Measurements from ENCODE around the gene FEZ2. TPM values are rescaled to one million over a fixed set of nuclear protein-coding genes. Genes with fewer than 3 reads are reported as not detected.

FEZ2 gene
- total RNA-seq, 1 donor from 2014 or later: 39.3 TPM

DNA sequence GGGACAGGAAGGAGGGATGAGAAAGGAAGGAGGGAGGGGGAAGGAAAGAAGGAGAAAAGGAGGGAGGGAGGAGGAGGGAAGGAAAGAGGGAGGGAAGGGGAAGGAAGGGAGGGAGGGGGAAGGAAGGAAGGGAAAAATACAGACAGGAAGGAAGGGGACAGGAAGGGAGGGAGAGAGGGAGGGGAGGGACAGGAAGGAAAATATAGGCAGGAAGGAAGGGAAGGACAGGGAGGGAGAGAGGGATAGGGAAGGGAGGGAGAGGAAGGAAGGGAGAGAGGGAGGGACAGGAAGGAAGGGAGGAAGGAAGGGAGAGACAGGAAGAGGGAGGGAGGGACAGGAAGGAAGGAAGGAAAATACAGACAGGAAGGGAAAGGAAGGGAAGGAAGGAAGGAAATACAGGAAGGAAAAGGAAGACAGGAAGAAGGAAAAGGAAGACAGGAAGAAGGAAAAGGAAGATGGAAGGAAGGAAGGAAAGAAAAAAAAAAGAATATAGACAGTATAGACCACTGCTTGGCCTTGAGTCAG is 63.6 kb downstream of the FEZ2 start:
- Histone ChIP-seq H3K27ac (no peak overlapping the region), H3K27me3 (no peaks in the 10 kb centered on the region), H3K9me3 (no peaks in the 10 kb centered on the region), H3K4me1 (peaks cover 7% of the 10 kb centered on the region), H3K36me3 (peaks cover 0 to 10% of the 10 kb centered on the region in 2 donors), H3K4me3 (no peak overlapping the region)
- intact Hi-C loops (cut with DNase I): no loop called here
- no peak for DNase-seq (ENCODE audit: extremely low spot score in 2 of 2)
- TF ChIP-seq POLR2AphosphoS5 (IDR thresholded peaks at IDR 0.05; ENCODE audit: insufficient read depth in 1 of 2, low read depth in 1 of 2) (no peak), POLR2A (IDR thresholded peaks at IDR 0.05) (no peak)
- TF ChIP-seq, protein P1, sequence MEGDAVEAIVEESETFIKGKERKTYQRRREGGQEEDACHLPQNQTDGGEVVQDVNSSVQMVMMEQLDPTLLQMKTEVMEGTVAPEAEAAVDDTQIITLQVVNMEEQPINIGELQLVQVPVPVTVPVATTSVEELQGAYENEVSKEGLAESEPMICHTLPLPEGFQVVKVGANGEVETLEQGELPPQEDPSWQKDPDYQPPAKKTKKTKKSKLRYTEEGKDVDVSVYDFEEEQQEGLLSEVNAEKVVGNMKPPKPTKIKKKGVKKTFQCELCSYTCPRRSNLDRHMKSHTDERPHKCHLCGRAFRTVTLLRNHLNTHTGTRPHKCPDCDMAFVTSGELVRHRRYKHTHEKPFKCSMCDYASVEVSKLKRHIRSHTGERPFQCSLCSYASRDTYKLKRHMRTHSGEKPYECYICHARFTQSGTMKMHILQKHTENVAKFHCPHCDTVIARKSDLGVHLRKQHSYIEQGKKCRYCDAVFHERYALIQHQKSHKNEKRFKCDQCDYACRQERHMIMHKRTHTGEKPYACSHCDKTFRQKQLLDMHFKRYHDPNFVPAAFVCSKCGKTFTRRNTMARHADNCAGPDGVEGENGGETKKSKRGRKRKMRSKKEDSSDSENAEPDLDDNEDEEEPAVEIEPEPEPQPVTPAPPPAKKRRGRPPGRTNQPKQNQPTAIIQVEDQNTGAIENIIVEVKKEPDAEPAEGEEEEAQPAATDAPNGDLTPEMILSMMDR (IDR thresholded peaks at IDR 0.05): no peak

DNA sequence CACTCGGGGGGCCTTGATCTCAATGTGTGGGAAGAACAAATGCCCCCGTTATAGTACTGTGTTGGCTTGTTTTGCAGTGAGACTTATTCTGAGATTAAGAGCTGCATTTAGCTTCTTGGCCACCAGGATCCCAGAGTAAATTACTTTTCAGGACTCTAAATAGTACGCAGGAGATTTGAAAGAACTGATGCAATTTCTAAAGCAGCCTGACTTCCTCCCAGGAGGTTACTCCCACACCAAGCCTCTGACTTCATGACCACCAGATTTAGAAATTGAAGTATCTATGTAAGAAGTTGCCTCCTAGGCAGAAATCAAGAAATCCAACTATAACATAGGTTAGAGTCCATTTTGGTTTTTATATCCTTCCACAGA is 67.0 kb downstream of the FEZ2 start:
- DNase-seq (ENCODE audit: extremely low spot score in 2 of 2): no peak
- H3K27ac ChIP-seq: no peak overlapping the region
- H3K4me1 ChIP-seq: peaks cover 7% of the 10 kb centered on the region
- intact Hi-C loops (cut with DNase I): no loop called here
- H3K27me3 ChIP-seq: no peaks in the 10 kb centered on the region
- no peaks in the 10 kb centered on the region for H3K9me3 ChIP-seq
- TF ChIP-seq, protein P1 (IDR thresholded peaks at IDR 0.05): no peak
- TF ChIP-seq POLR2AphosphoS5 (IDR thresholded peaks at IDR 0.05; ENCODE audit: insufficient read depth in 1 of 2, low read depth in 1 of 2) (no peak), POLR2A (IDR thresholded peaks at IDR 0.05) (no peak)
- H3K4me3 ChIP-seq: no peak overlapping the region
- H3K36me3 ChIP-seq: no peaks in the 10 kb centered on the region

DNA sequence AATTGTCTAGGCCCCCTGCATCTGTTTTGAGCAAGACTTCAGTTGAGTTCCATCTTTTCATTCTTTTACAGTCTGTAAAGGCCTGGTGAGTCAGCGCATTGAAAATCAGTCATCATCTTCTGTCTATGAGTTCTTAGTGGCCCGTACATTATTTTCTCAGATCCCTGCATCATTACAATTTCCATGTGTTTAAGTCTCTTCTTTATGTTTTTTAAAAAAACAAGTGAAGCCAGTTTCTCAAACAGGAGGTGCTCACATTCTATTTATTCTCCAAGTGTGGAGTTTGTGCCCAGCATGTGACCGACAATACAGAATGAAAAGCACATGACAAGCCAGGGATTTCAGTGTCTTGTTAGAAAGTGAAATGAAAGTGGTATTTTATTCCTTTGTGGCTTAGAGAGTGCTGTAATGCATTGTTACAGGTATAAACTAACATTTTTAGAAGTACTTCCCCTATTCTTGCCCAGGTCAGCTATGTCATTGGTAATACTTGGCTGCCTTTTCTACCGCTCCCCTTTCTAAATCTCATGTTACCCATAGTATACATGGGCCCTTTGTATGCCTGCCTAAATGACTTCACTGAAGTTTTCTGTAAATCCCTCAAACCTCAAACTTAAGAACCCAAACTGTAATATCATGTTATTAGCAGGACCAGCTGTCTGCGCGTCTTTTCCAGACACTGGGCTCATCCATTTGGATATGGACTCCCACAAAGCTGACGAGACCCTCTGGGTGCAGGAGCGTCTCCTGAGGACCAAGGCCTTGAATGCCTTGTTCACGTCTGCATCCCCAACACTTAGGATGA is 67.6 kb downstream of the FEZ2 start:
- Histone ChIP-seq H3K4me1 (peaks cover 7% of the 10 kb centered on the region), H3K36me3 (no peaks in the 10 kb centered on the region), H3K27ac (no peak overlapping the region), H3K9me3 (no peaks in the 10 kb centered on the region), H3K4me3 (no peak overlapping the region), H3K27me3 (no peaks in the 10 kb centered on the region)
- DNase-seq (ENCODE audit: extremely low spot score in 2 of 2): no peak
- intact Hi-C loops (cut with DNase I): no loop called here
- TF ChIP-seq POLR2AphosphoS5 (IDR thresholded peaks at IDR 0.05; ENCODE audit: insufficient read depth in 1 of 2, low read depth in 1 of 2): no peak
- TF ChIP-seq POLR2A (IDR thresholded peaks at IDR 0.05): no peak
- TF ChIP-seq, protein P1 (IDR thresholded peaks at IDR 0.05): no peak

DNA sequence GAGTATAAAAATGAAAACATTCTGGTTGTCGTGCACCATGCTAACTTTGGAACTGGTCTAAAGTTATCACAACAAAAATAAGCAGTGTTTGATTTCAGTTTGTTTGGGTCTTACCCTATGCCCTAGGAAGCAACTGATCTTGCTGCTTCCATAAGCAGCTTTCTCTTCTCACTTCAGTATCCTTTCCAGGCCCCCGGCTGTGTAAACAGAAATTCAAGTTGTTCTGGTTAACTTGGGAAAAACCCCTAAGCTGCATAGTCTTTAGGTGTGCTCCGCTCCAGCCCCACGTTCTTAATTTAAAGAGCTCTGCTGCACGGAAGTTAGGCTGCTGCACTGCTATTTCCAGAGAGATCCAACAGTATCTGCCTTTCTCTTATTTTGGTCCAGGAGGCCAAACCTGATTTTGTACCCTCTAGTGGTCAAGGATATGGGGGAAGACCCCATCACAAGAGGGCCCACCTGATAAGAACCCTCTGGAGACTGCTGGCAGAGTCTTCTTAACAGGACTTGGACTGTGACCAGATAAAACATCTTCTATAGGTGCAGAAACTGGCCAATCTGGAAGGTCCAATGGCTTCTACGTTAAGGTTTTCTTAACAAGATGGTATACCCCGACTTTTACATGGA is 69.1 kb downstream of the FEZ2 start:
- no peak overlapping the region for H3K27ac ChIP-seq
- H3K27me3 ChIP-seq: no peaks in the 10 kb centered on the region
- no peaks in the 10 kb centered on the region for H3K36me3 ChIP-seq
- TF ChIP-seq POLR2A (IDR thresholded peaks at IDR 0.05) (no peak), POLR2AphosphoS5 (IDR thresholded peaks at IDR 0.05; ENCODE audit: insufficient read depth in 1 of 2, low read depth in 1 of 2) (no peak)
- TF ChIP-seq, protein P1 (IDR thresholded peaks at IDR 0.05): no peak
- H3K4me3 ChIP-seq: no peak overlapping the region
- intact Hi-C loops (cut with DNase I): no loop called here
- DNase-seq (ENCODE audit: extremely low spot score in 2 of 2): no peak
- no peaks in the 10 kb centered on the region for H3K9me3 ChIP-seq
- H3K4me1 ChIP-seq: peaks cover 7% of the 10 kb centered on the region

DNA sequence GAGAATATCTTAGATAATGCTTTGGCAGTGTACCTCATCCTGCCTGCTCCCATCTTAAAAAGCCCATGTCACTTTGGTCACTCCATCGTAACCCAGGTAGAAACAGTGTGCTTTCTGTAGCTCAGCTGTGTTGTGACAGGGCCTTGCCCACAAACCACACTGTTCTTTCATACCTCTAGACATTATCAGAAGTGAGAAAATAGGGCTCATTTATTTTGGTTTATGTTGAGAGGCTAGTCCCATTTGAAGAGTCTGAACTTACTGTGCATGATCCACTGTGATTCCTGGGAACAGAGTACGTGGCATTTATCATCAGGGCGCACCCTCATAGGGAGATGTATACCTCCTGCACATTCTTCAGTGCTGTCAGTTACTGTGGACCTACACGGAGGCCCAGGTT is 69.7 kb downstream of the FEZ2 start:
- intact Hi-C loops (cut with DNase I): no loop called here
- Histone ChIP-seq H3K4me3 (no peak overlapping the region), H3K27ac (no peak overlapping the region), H3K36me3 (peaks cover 0 to 4% of the 10 kb centered on the region in 2 donors), H3K27me3 (no peaks in the 10 kb centered on the region), H3K4me1 (peaks cover 7% of the 10 kb centered on the region), H3K9me3 (no peaks in the 10 kb centered on the region)
- DNase-seq (ENCODE audit: extremely low spot score in 2 of 2): no peak
- TF ChIP-seq, protein P1 (IDR thresholded peaks at IDR 0.05): no peak
- TF ChIP-seq POLR2A (IDR thresholded peaks at IDR 0.05) (no peak), POLR2AphosphoS5 (IDR thresholded peaks at IDR 0.05; ENCODE audit: insufficient read depth in 1 of 2, low read depth in 1 of 2) (no peak)

All from vagina (tissue), 2 donors.